Measurements from ENCODE around the gene RASGEF1C. TPM values are rescaled to one million over a fixed set of nuclear protein-coding genes. Genes with fewer than 3 reads are reported as not detected.

RASGEF1C gene
- total and polyA plus RNA-seq, 8 donors: 0.09 to 0.38 TPM; not detected in 6

DNA sequence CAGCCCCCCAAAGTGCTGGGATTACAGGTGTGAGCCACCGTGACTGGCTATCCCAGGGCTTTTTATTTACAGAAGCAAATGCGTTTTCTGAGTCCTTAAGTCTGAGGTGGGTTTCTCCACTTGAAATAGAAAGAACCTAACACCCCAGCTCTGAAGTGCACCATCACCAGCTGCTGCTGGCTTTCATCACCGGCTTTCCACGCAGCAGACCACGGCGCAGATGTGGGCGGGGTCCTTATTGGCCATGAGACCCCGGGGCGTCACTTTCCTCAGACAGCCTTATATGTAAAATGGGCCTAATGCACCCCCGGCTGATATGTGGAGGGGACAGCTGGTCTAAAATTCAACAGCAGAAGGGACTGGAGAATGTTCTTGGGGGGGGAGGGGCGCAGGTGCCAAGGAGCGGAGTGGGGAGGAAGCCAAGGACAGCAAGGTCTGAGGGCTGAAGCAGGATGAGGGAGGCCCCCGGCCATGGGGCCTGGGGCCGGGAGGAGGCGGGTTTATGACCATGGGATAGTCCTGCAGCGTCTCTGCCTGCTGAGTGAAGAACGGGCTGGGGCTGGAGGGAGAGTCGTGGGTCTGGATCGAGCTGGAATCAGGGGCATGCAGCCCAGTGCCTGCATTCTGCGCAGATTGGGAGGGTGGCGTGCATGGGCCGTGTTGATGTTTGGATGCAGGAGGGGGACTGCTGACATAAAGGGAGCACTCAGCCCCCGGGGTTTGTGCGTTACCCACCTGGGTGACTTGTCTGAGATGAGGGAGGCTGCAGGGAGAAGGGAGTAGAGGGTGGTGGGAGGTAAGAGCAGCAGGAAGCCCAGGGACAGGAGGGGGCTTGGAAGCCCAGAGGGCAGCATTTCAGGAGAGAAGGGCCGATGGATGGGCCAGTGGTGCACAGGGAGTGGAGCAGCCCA is 30.2 kb downstream of the RASGEF1C start:
- Histone ChIP-seq H3K27me3 (no peaks in the 10 kb centered on the region), H3K4me3 (no peak overlapping the region), H3K36me3 (no peaks in the 10 kb centered on the region), H3K4me1 (no peaks in the 10 kb centered on the region), H3K9me3 (no peaks in the 10 kb centered on the region), H3K27ac (no peak overlapping the region)
- no peak for FAIRE-seq
- intact Hi-C loops (cut with DNase I): no loop called here
- TF ChIP-seq CTCF (IDR thresholded peaks at IDR 0.05): no peak
- DNase-seq: no peak
- 73 to 77% methylated on average over 24 to 25 of the region's 25 CpGs for WGBS, 2 donors
- ATAC-seq: no peak

- FAIRE-seq: no peak
- no peaks in the 10 kb centered on the region for H3K36me3 ChIP-seq
- H3K27me3 ChIP-seq: no peaks in the 10 kb centered on the region
- H3K4me3 ChIP-seq: no peak overlapping the region
- no peak for ATAC-seq
- DNase-seq: no peak
- no peak overlapping the region for H3K27ac ChIP-seq
- H3K9me3 ChIP-seq: no peaks in the 10 kb centered on the region
- intact Hi-C loops (cut with DNase I): no loop called here
- 92 to 96% methylated on average over 8 of the region's 8 CpGs for WGBS, 2 donors
- no peak for TF ChIP-seq CTCF (IDR thresholded peaks at IDR 0.05)
- H3K4me1 ChIP-seq: no peaks in the 10 kb centered on the region
Observed at GRCh38 chr5:180176191-180176590, 32.8 kb downstream of the RASGEF1C start.

GRCh38 chr5:180175015-180175431 is 34.0 kb downstream of the RASGEF1C start:
- intact Hi-C loops (cut with DNase I): no loop called here
- 73 to 87% methylated on average over 7 of the region's 7 CpGs for WGBS, 2 donors

GRCh38 chr5:180174587-180174972 is 34.4 kb downstream of the RASGEF1C start:
- FAIRE-seq (no peak), DNase-seq (no peak), ATAC-seq (no peak)
- H3K9me3 ChIP-seq: no peaks in the 10 kb centered on the region
- no peaks in the 10 kb centered on the region for H3K36me3 ChIP-seq
- no peak overlapping the region for H3K4me3 ChIP-seq
- no peak for TF ChIP-seq CTCF (IDR thresholded peaks at IDR 0.05)
- intact Hi-C loops (cut with DNase I): no loop called here
- no peaks in the 10 kb centered on the region for H3K27me3 ChIP-seq
- 79 to 83% methylated on average over 12 of the region's 12 CpGs for WGBS, 2 donors
- no peaks in the 10 kb centered on the region for H3K4me1 ChIP-seq
- H3K27ac ChIP-seq: no peak overlapping the region

More at GRCh38 chr5:180175015-180175431, 34.0 kb downstream of the RASGEF1C start:
- Histone ChIP-seq H3K27me3 (no peaks in the 10 kb centered on the region), H3K4me1 (no peaks in the 10 kb centered on the region), H3K27ac (no peak overlapping the region), H3K4me3 (no peak overlapping the region), H3K9me3 (no peaks in the 10 kb centered on the region), H3K36me3 (no peaks in the 10 kb centered on the region)
- ATAC-seq (no peak), DNase-seq (peak in 1 of 6 donors; percentile 37), FAIRE-seq (no peak)
- TF ChIP-seq CTCF (IDR thresholded peaks at IDR 0.05): no peak
